Activated T-helper 17 cell treated with anti-CD3 and anti-CD28 coated beads, Interleukin-2, amount 50 U/mL, for 72 hours (primary cell): ENCODE results near the gene AMMECR1L. TPM values are rescaled to one million over a fixed set of nuclear protein-coding genes. Genes with fewer than 3 reads are reported as not detected.
A peak's percentile ranks its signal among the peaks of the same experiment; 100 is the strongest.
"Not testable (repeated sequence)": the region's sequence is repeated elsewhere in the genome, so short reads cannot be mapped to it uniquely, and the experiment has no call there.

Experiments used
- ATAC-seq: fragments of 150-1000 bp; cut with Tn5 transposase; replicated peaks from 2 replicates; pipeline ENCODE4 v1.10.0; 2021; ENCODE audit warnings: mild to moderate bottlenecking, moderate library complexity
- H3K27ac Mint-ChIP-seq: one replicate; pipeline ENCODE4 v1.8.0; 2022; ENCODE audit warnings: mixed read lengths
- H3K27me3 Mint-ChIP-seq: one replicate; pipeline ENCODE4 v1.8.0; 2022; ENCODE audit warnings: mixed read lengths
- H3K36me3 Mint-ChIP-seq: one replicate; pipeline ENCODE4 v1.8.0; 2022; ENCODE audit warnings: low read depth, mild to moderate bottlenecking, mixed read lengths
- H3K4me1 Mint-ChIP-seq: one replicate; pipeline ENCODE4 v1.8.0; 2022; ENCODE audit warnings: mixed read lengths
- H3K4me3 Mint-ChIP-seq: one replicate; pipeline ENCODE4 v1.8.0; 2022; ENCODE audit warnings: mild to moderate bottlenecking, mixed read lengths
- H3K9me3 Mint-ChIP-seq: one replicate; pipeline ENCODE4 v1.8.0; 2022; ENCODE audit warnings: mixed read lengths
- total RNA-seq, 2 donors: library from RNA; stranded (reverse); gene quantifications; one replicate each; pipeline ENCODE4 v1.2.3, GENCODE V29; 2022

The AMMECR1L gene
- 10 to 100 TPM; 13.8 to 17.6 TPM for total RNA-seq

DNA sequence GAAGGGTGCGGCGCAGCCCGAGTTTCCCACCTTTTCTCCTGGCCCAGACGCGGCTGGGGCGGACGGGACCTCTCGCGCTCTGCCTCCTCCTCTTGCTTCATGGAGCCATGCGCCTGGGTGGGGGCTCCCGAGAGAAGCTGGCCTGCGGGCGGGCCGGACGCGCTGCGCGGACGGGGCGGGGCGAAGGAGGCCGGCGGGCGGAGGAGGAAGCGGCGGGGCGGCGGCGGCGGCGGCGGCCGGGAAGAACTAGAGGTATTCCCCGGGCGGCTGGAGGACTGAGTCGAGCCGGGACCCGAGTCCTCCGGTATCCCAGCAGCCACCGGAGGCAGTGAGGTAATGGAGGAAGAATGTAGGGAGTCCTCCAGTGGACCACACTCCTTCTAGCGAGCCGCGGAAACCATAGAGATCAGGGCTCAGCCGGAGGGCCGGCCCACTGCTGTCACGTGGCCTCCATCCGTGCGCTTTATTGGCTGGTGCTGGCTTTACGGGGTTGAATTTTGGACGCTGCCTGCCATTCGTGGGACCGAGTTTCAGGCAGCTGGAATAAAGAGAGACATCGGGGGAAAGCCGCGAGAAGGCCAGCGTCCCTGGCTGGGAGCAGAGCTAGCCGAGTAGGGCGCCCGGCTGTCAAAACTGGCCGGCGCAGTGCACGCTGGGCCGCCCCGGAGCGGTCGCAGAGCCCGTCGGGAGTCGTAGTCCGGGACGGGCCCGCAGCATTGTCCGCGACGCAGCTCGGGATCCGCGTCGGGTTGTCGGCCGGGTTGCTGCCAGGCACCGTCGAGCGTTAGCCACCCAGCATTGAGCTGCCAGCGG is at the start of gene AMMECR1L:
Gene AMMECR1L (minus strand): TSS at position 177 of the 813 bp plus-strand sequence. CDS start 11,722 bp downstream, outside the sequence.
- ATAC-seq, result peak; percentile 93
- peaks cover 17% of the 10 kb centered on the region for H3K4me1 Mint-ChIP-seq
- not testable (repeated sequence) for H3K9me3 Mint-ChIP-seq, H3K27me3 Mint-ChIP-seq
- H3K27ac Mint-ChIP-seq, result peak within 1 kb of the TSS; percentile 92
- peak within 1 kb of the TSS; percentile 92 for H3K4me3 Mint-ChIP-seq
- H3K36me3 Mint-ChIP-seq, result peaks cover 42% of the 10 kb centered on the region

GRCh38 chr2:127935337-127935736 is 49.6 kb upstream of the AMMECR1L start:
- Mint-ChIP-seq H3K9me3 (no peaks in the 10 kb centered on the region), H3K27me3 (no peaks in the 10 kb centered on the region), H3K36me3 (no peaks in the 10 kb centered on the region), H3K27ac (no peak overlapping the region), H3K4me3 (no peak overlapping the region), H3K4me1 (peaks cover under 1% of the 10 kb centered on the region)
- no peak for ATAC-seq

DNA sequence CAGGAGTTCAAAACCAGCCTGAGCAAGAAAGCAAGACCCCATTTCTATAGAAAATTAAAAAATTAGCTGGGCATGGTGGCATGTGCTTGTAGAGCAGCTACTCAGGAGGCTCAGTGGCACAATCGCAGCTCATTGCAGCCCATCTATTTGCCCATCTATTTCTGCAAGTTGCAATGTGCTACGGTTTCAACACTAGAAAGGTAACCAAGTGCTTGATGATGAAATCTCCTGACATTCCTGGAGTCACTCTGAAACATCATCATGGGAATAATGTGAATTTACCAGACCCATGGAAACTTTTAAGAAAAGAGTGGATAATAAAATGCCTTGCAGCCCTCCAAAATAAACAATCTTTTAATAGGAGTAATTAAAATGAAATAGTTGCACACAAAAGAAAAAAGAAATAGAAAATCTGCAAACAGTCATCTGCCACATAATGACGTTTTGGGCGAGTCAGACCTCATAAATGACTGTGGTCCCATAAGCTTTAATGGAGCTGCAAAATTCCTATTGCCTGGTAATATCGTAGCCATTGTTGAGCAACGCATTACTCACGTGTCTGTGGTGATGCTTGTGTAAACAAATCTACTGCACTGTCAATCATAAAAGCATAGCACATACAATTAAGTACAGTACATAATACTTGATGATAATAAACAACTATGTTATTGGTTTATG is 46.6 kb upstream of the AMMECR1L start:
- Mint-ChIP-seq H3K4me3 (no peak overlapping the region), H3K27me3 (no peaks in the 10 kb centered on the region), H3K27ac (no peak overlapping the region), H3K4me1 (peaks cover 5% of the 10 kb centered on the region), H3K9me3 (no peaks in the 10 kb centered on the region), H3K36me3 (no peaks in the 10 kb centered on the region)
- ATAC-seq, result no peak

- H3K9me3 Mint-ChIP-seq, result no peaks in the 10 kb centered on the region
- H3K36me3 Mint-ChIP-seq, result no peaks in the 10 kb centered on the region
- no peak overlapping the region for H3K27ac Mint-ChIP-seq
- H3K4me3 Mint-ChIP-seq, result no peak overlapping the region
- H3K4me1 Mint-ChIP-seq, result peaks cover 5% of the 10 kb centered on the region
- H3K27me3 Mint-ChIP-seq, result no peaks in the 10 kb centered on the region
- ATAC-seq, result no peak
Observed at GRCh38 chr2:127929449-127929848, 43.7 kb upstream of the AMMECR1L start.

DNA sequence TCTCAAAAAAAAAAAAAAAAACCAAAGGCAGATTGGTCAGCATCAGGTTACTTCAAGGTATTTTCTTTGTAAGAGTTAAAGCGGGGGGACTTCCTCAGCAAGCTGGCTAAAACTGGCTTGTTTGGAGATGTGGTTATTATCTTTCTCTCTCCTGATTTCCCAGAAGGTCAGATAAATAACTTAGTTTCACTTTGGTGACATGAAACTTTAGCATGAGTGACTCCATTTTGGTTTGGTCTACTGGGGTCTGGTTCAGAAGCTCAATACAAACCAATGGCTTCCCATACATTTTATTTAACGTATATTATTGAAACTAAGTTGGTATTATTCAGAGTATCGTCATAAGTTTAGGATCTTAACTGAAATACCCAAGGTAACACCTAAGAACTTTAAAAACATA is 41.6 kb upstream of the AMMECR1L start:
- H3K9me3 Mint-ChIP-seq, result no peaks in the 10 kb centered on the region
- no peaks in the 10 kb centered on the region for H3K36me3 Mint-ChIP-seq
- H3K27me3 Mint-ChIP-seq, result no peaks in the 10 kb centered on the region
- H3K27ac Mint-ChIP-seq, result no peak overlapping the region
- H3K4me3 Mint-ChIP-seq, result no peak overlapping the region
- ATAC-seq, result no peak
- H3K4me1 Mint-ChIP-seq, result peaks cover 5% of the 10 kb centered on the region

- no peak overlapping the region for H3K4me3 Mint-ChIP-seq
- no peaks in the 10 kb centered on the region for H3K9me3 Mint-ChIP-seq
- no peak for ATAC-seq
- no peak overlapping the region for H3K27ac Mint-ChIP-seq
- H3K27me3 Mint-ChIP-seq, result peaks cover 3% of the 10 kb centered on the region
- H3K36me3 Mint-ChIP-seq, result no peaks in the 10 kb centered on the region
- no peaks in the 10 kb centered on the region for H3K4me1 Mint-ChIP-seq
Observed at GRCh38 chr2:127917916-127918315, 32.2 kb upstream of the AMMECR1L start.

- Mint-ChIP-seq H3K9me3 (no peaks in the 10 kb centered on the region), H3K36me3 (no peaks in the 10 kb centered on the region), H3K27me3 (no peaks in the 10 kb centered on the region), H3K4me1 (no peaks in the 10 kb centered on the region), H3K4me3 (no peak overlapping the region), H3K27ac (no peak overlapping the region)
- no peak for ATAC-seq
Observed at GRCh38 chr2:127913808-127914457, 28.2 kb upstream of the AMMECR1L start.

DNA sequence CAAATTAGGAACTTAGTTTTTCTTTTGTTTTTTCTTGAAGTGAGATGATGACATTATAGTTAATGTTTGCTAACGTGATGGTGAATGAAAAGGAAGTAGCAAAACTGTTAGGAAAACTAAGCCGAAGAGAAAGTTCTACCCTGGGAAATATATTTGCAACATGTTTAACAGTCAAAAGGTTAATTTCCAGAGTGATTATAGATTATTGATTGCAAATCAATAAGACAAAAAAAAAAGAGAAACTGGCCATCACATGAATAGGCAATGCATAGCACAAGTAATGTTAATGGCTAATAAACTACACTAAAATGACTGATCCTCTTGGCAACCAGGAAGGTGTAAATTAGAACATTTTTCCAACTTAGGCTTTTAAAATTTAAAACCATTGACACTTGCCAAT is 26.0 kb upstream of the AMMECR1L start:
- Mint-ChIP-seq H3K27me3 (peaks cover 7% of the 10 kb centered on the region), H3K4me1 (no peaks in the 10 kb centered on the region), H3K27ac (no peak overlapping the region), H3K36me3 (no peaks in the 10 kb centered on the region), H3K9me3 (no peaks in the 10 kb centered on the region), H3K4me3 (no peak overlapping the region)
- no peak for ATAC-seq

DNA sequence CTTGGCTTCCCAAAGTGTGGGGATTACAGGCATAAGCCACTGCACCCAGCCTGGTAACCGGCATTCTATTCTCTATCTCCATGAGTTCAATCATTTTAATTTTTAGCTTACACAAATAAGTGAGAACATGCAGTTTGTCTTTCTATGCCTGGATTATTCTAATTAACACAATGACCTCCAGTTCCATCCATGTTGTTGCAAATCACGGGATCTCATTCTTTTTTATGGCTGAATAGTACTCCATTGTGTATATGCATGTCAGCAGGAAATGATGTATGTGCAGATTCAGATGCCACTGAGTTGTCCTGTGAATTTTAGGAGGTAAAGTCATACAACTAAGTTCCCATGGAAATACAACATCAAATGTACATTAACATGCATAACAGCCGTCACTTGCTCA is 24.7 kb upstream of the AMMECR1L start:
- peaks cover 14% of the 10 kb centered on the region for H3K27me3 Mint-ChIP-seq
- no peak overlapping the region for H3K27ac Mint-ChIP-seq
- no peaks in the 10 kb centered on the region for H3K4me1 Mint-ChIP-seq
- H3K9me3 Mint-ChIP-seq, result no peaks in the 10 kb centered on the region
- ATAC-seq, result no peak
- H3K36me3 Mint-ChIP-seq, result no peaks in the 10 kb centered on the region
- H3K4me3 Mint-ChIP-seq, result no peak overlapping the region

DNA sequence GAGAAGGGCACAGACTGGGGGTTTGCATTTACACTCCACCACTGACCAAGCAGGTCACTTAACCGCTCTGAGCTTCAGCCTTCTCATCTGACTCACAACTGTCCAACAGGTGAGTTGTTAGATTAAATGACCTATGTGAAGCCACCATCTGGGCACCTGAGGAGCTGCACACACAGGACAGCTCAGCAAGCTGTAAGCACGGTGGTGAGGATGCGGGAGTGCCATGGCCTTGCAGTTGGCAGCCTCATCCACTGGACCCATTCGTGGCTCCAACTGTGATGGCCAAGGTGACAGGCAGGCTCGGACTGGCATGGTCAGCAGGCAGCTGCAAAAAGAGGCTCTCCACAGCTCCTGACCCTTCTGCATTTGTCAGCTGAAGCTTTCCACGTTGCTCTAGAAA is 23.3 kb upstream of the AMMECR1L start:
- Mint-ChIP-seq H3K9me3 (no peaks in the 10 kb centered on the region), H3K27ac (no peak overlapping the region), H3K4me1 (no peaks in the 10 kb centered on the region), H3K4me3 (no peak overlapping the region), H3K36me3 (no peaks in the 10 kb centered on the region), H3K27me3 (peaks cover 14% of the 10 kb centered on the region)
- no peak for ATAC-seq

DNA sequence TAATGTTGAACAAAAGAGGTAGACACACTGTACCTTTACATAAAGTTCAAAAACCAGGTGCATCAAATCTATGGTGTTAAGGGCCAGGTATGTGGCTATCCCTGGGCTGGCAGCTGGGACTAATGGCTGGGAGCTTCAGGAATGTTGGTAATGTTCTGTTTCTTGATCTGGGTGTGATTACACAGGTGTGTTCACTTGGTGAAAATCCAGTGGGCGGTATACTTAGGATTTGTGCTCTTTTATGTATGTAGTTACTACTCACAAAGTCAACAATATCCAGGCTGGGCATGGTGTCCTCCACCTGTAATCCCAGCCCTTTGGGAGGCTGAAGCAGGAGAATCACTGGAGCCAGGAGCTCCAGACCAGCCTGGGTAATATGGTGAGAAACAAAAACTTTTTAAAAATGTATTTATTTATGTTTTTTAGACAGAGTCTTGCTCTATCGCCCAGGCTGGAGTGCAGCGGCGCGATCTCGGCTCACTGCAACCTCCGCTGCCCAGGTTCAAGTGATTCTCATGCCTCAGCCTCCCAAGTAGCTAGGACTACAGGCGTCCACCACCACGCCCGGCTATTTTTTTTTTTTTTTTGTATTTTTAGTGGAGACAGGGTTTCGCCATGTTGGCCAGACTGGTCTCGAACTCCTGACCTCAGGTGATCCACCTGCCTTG is 22.1 kb upstream of the AMMECR1L start:
- H3K36me3 Mint-ChIP-seq, H3K4me3 Mint-ChIP-seq, H3K27ac Mint-ChIP-seq, ATAC-seq, H3K9me3 Mint-ChIP-seq, H3K4me1 Mint-ChIP-seq: not testable (repeated sequence)
- peaks cover 14% of the 10 kb centered on the region for H3K27me3 Mint-ChIP-seq

- Mint-ChIP-seq H3K4me1 (no peaks in the 10 kb centered on the region), H3K36me3 (no peaks in the 10 kb centered on the region), H3K9me3 (no peaks in the 10 kb centered on the region), H3K27me3 (peaks cover 14% of the 10 kb centered on the region), H3K27ac (no peak overlapping the region), H3K4me3 (no peak overlapping the region)
- no peak for ATAC-seq
Observed at GRCh38 chr2:127906206-127906926, 20.6 kb upstream of the AMMECR1L start.

- Mint-ChIP-seq H3K27ac (no peak overlapping the region), H3K9me3 (no peaks in the 10 kb centered on the region), H3K4me3 (no peak overlapping the region), H3K4me1 (no peaks in the 10 kb centered on the region), H3K36me3 (no peaks in the 10 kb centered on the region), H3K27me3 (peaks cover 8% of the 10 kb centered on the region)
- no peak for ATAC-seq
Observed at GRCh38 chr2:127901339-127902056, 15.7 kb upstream of the AMMECR1L start.
